A549 (cell line): ENCODE data around the gene MYO5C. TPM values are rescaled to one million over a fixed set of nuclear protein-coding genes. Genes with fewer than 3 reads are reported as not detected.

ENCODE experiments used
- ATAC-seq, 2 experiments: fragments of 200-7000 bp in 1 of 2; fragments of >200 bp in 1 of 2; cut with Nextera tagmentation in 1 of 2; cut with Tn5 transposase in 1 of 2; 3 replicates each; pipeline versions ENCODE4 v1.8.0 to v1.9.1; 2018 to 2020; ENCODE audit warnings: mild to moderate bottlenecking in 1 of 2, moderate library complexity in 1 of 2
- CTCF ChIA-PET: fragments of 300-600 bp; sonication (Branson Sonifier 250); formaldehyde crosslinking; extraction: SDS; loops from one replicate; lab custom pipeline; 2021; ENCODE audit warnings: antibody characterized with exemption, inconsistent platforms; lab: Yijun Ruan, JAX
- POLR2A ChIA-PET: fragments of 350-600 bp; formaldehyde crosslinking; extraction: SDS; loops from one replicate; lab custom pipeline; 2021; ENCODE audit warnings: antibody characterized with exemption, inconsistent platforms; lab: Yijun Ruan, JAX
- DNase-seq, 2 experiments: peaks; one replicate each; pipeline versions ENCODE4 v3.0.0 to v3.0.0-alpha.2; 2011 to 2016; ENCODE audit warnings: low read depth in 1 of 2, low spot score in 1 of 2
- FAIRE-seq: peaks from 2 replicates; lab custom pipeline; 2011; peaks lifted over from hg19 to GRCh38; lab: Jason Lieb, UNC
- H3K27ac ChIP-seq, 2 experiments: fragments of >200 bp; sonication (Bioruptor Twin); formaldehyde crosslinking; 3 replicates each; pipeline ENCODE4 v1.5.1; 2016 to 2017
- H3K4me1 ChIP-seq: fragments of >200 bp; sonication (Bioruptor Twin); formaldehyde crosslinking; 3 replicates; pipeline ENCODE4 v1.6.1; 2016
- H3K4me2 ChIP-seq: fragments of >200 bp; sonication (Bioruptor Twin); formaldehyde crosslinking; 3 replicates; pipeline ENCODE4 v1.6.1; 2016
- H3K4me3 ChIP-seq: fragments of >200 bp; sonication (Bioruptor Twin); formaldehyde crosslinking; 3 replicates; pipeline ENCODE4 v1.5.1; 2016
- H3K9me3 ChIP-seq: fragments of >200 bp; sonication (Bioruptor Twin); formaldehyde crosslinking; 3 replicates; pipeline ENCODE4 v1.6.1; 2016
- ATOH8 ChIP-seq: fragments of 250-450 bp; sonication (Bioruptor Pico); IDR thresholded peaks from 2 replicates; pipeline ENCODE4 v1.5.0; 2020; ENCODE audit warnings: low read depth, mild to moderate bottlenecking, moderate library complexity
- BCL3 ChIP-seq: fragments of >200 bp; sonication (Bioruptor Twin); formaldehyde crosslinking; IDR thresholded peaks from 3 replicates; pipeline ENCODE4 v1.6.1; 2016
- BHLHE40 ChIP-seq: IDR thresholded peaks from 2 replicates; pipeline ENCODE4 v1.6.1; 2012; ENCODE audit warnings: low read depth, low read length, inconsistent platforms
- CBX2 ChIP-seq: fragments of 200-600 bp; sonication (generic); IDR thresholded peaks from 2 replicates; pipeline ENCODE4 v1.6.1; 2016; ENCODE audit warnings: low read depth, mild to moderate bottlenecking, borderline replicate concordance
- CBX8 ChIP-seq: fragments of 200-600 bp; sonication (generic); IDR thresholded peaks from 2 replicates; pipeline ENCODE4 v1.6.1; 2016
- CEBPB ChIP-seq, 2 experiments: fragments of >200 bp in 1 of 2; sonication (Bioruptor Twin) in 1 of 2; formaldehyde crosslinking in 1 of 2; IDR thresholded peaks; 2 replicates each; pipeline ENCODE4 v1.6.1; 2012 to 2016
- CHD2 ChIP-seq: fragments of 150-350 bp; IDR thresholded peaks from 2 replicates; pipeline ENCODE4 v1.6.1; 2014; ENCODE audit warnings: low read length; ENCODE audit not compliant: partially characterized antibody
- E2F6 ChIP-seq: IDR thresholded peaks from 2 replicates; pipeline ENCODE4 v1.6.1; 2012; ENCODE audit warnings: low read depth, borderline replicate concordance
- EHF ChIP-seq: fragments of 250-450 bp; sonication (Bioruptor Pico); IDR thresholded peaks from 2 replicates; pipeline ENCODE4 v1.5.0; 2020; ENCODE audit warnings: mild to moderate bottlenecking
- ELK1 ChIP-seq: fragments of 150-350 bp; IDR thresholded peaks from 2 replicates; pipeline ENCODE4 v1.6.1; 2014; ENCODE audit warnings: low read depth, mild to moderate bottlenecking, low read length
- EP300 ChIP-seq, 2 experiments: fragments of >200 bp; sonication (Bioruptor Twin); formaldehyde crosslinking; IDR thresholded peaks; 2 replicates in 1 of 2; 3 replicates in 1 of 2; pipeline ENCODE4 v1.6.1; 2016 to 2017
- FOSB ChIP-seq: fragments of 250-450 bp; sonication (Bioruptor Pico); IDR thresholded peaks from 2 replicates; pipeline ENCODE4 v1.5.0; 2020; ENCODE audit warnings: mild to moderate bottlenecking, moderate library complexity
- FOSL2 ChIP-seq, 2 experiments: fragments of 450-650 bp in 1 of 2; fragments of >200 bp in 1 of 2; sonication (Bioruptor Twin) in 1 of 2; formaldehyde crosslinking; IDR thresholded peaks; 2 replicates each; pipeline versions ENCODE4 v1.5.0 to v1.6.1; 2016 to 2020; ENCODE audit warnings: mild to moderate bottlenecking in 1 of 2, moderate library complexity in 1 of 2
- GATA3 ChIP-seq: IDR thresholded peaks from 2 replicates; pipeline ENCODE4 v1.6.1; 2012; ENCODE audit warnings: borderline replicate concordance
- JUN ChIP-seq, 2 experiments: fragments of >200 bp; sonication (Bioruptor Twin); formaldehyde crosslinking; IDR thresholded peaks; 2 replicates in 1 of 2; 3 replicates in 1 of 2; pipeline ENCODE4 v1.6.1; 2016 to 2017
- PBX3 ChIP-seq: IDR thresholded peaks from 2 replicates; pipeline ENCODE4 v1.6.1; 2012
- RAD21 ChIP-seq, 2 experiments: fragments of >200 bp in 1 of 2; sonication (Bioruptor Twin) in 1 of 2; formaldehyde crosslinking in 1 of 2; IDR thresholded peaks in 1 of 2; conservative IDR thresholded peaks in 1 of 2; 2 replicates in 1 of 2; 3 replicates in 1 of 2; pipeline ENCODE4 v1.6.1; 2012 to 2018; ENCODE audit warnings: inconsistent platforms in 1 of 2
- RFX5 ChIP-seq: fragments of 450-650 bp; IDR thresholded peaks from 2 replicates; pipeline ENCODE4 v1.7.1; 2014; ENCODE audit warnings: antibody characterized with exemption, mild to moderate bottlenecking, moderate library complexity
- TP53 ChIP-seq: fragments of 250-450 bp; sonication (Bioruptor Pico); IDR thresholded peaks from 2 replicates; pipeline ENCODE4 v1.5.0; 2021; ENCODE audit warnings: mild to moderate bottlenecking, moderate library complexity
- USF2 ChIP-seq: fragments of 450-650 bp; IDR thresholded peaks from 2 replicates; pipeline ENCODE4 v1.6.1; 2014; ENCODE audit warnings: antibody characterized with exemption
- ZFP36 ChIP-seq: fragments of 450-650 bp; IDR thresholded peaks from 2 replicates; pipeline ENCODE4 v1.6.1; 2014; ENCODE audit warnings: borderline replicate concordance; ENCODE audit not compliant: partially characterized antibody
- ZNF302 ChIP-seq: fragments of 250-450 bp; sonication (Bioruptor Pico); IDR thresholded peaks from 2 replicates; pipeline ENCODE4 v1.9.0; 2021; ENCODE audit warnings: inconsistent platforms, mild to moderate bottlenecking, moderate library complexity
- ZSCAN20 ChIP-seq: fragments of 250-450 bp; sonication (Bioruptor Pico); IDR thresholded peaks from 2 replicates; pipeline ENCODE4 v1.8.0; 2022; ENCODE audit warnings: mild to moderate bottlenecking, moderate library complexity
- WGBS: methylation state at CpG from one replicate; pipeline ENCODE4 v1.1.6; 2017; ENCODE audit errors: missing lambda C conversion rate; 5-methylcytosine and 5-hydroxymethylcytosine counted together
- polyA plus RNA-seq, 4 experiments: library from polyadenylated mRNA; depleted of rRNA in 3 of 4; stranded (reverse); fragments of >200 nt; fragmentation: RNase III in 1 of 4; extraction: RNeasy Plus Mini Kit Qiagen cat#74134 plus additional on column Dnase treatment in 1 of 4; gene quantifications; 2 replicates in 3 of 4; 3 replicates in 1 of 4; pipeline ENCODE4 v1.2.3, GENCODE V29; 2011 to 2017

Gene MYO5C
- polyA plus RNA-seq, 2 of the 4 experiments (the other 2 are of a cell fraction) = 6.2 to 27.6 TPM

GRCh38 chr15:52291204-52291603 lies 4.4 kb downstream of the MYO5C start:
- FAIRE-seq (no peak), DNase-seq (no peak), ATAC-seq (no peak)
- peaks cover 59% of the 10 kb centered on the region for H3K4me1 ChIP-seq
- 83% methylated on average over 4 of the region's 4 CpGs for WGBS
- no peaks in the 10 kb centered on the region for H3K9me3 ChIP-seq
- H3K4me2 ChIP-seq = no peak overlapping the region
- POLR2A ChIA-PET = no interaction called here
- CTCF ChIA-PET = interaction anchor here (1.6 kb wide), 1 partner anchor 35 kb away, joined by 9 read pairs; no protein-coding TSS in a partner anchor
- TF ChIP-seq ZNF302 (CRISPR knock-in tag) (no peak), BHLHE40 (no peak), ZSCAN20 (CRISPR knock-in tag) (no peak), FOSL2 (IDR thresholded peaks at IDR 0.05) (no peak), FOSL2 (CRISPR knock-in tag; IDR thresholded peaks at IDR 0.05) (no peak), RFX5 (no peak), EP300 (IDR thresholded peaks at IDR 0.05) (no peak), CBX8 (no peak), ELK1 (no peak), BCL3 (no peak), CBX2 (no peak), PBX3 (no peak)
- H3K4me3 ChIP-seq = no peak overlapping the region
- H3K27ac ChIP-seq = peak overlapping the region in 1 of 2 experiments; percentile 20; a peak in 1 of 6 replicates

GRCh38 chr15:52290800-52291199 lies 4.8 kb downstream of the MYO5C start:
- no peak for FAIRE-seq
- no peak for ATAC-seq
- peak overlapping the region in 1 of 2 experiments; percentile 20; a peak in 1 of 6 replicates for H3K27ac ChIP-seq
- CTCF ChIA-PET = interaction anchor here (0.7 to 1.6 kb wide), 2 partner anchors 34 to 40 kb away, joined by 4 to 9 read pairs; no protein-coding TSS in a partner anchor
- 90% methylated on average over 3 of the region's 3 CpGs for WGBS
- H3K9me3 ChIP-seq = no peaks in the 10 kb centered on the region
- DNase-seq = no peak
- no peak for TF ChIP-seq CHD2
- TF ChIP-seq ZNF302 (CRISPR knock-in tag) = no peak
- no peak for TF ChIP-seq EHF (CRISPR knock-in tag)
- TF ChIP-seq FOSB (CRISPR knock-in tag) = no peak
- no peak for TF ChIP-seq GATA3
- TF ChIP-seq CBX2 = no peak
- TF ChIP-seq, all 56 proteins: peak for 0
- POLR2A ChIA-PET = no interaction called here
- H3K4me2 ChIP-seq = no peak overlapping the region
- H3K4me3 ChIP-seq = no peak overlapping the region
- peaks cover 56% of the 10 kb centered on the region for H3K4me1 ChIP-seq

GRCh38 chr15:52290329-52290728 lies 5.3 kb downstream of the MYO5C start:
- Histone ChIP-seq H3K27ac (peak overlapping the region; percentile 87 to 93; a peak in 5 of 6 replicates), H3K4me2 (peak overlapping the region; percentile 89), H3K9me3 (no peaks in the 10 kb centered on the region), H3K4me1 (peaks cover 56% of the 10 kb centered on the region), H3K4me3 (no peak overlapping the region)
- ATAC-seq (no peak), DNase-seq (no peak), FAIRE-seq (no peak)
- POLR2A ChIA-PET = no interaction called here
- WGBS = 59% methylated on average over 4 of the region's 4 CpGs
- CTCF ChIA-PET = interaction anchor here (0.7 to 1.6 kb wide), 3 partner anchors 34 to 107 kb away, joined by 3 to 9 read pairs (median 4); no protein-coding TSS in a partner anchor
- TF ChIP-seq RFX5 = no peak
- no peak for TF ChIP-seq CEBPB (IDR thresholded peaks at IDR 0.05)
- TF ChIP-seq JUN (IDR thresholded peaks at IDR 0.05) = no peak
- no peak for TF ChIP-seq E2F6
- TF ChIP-seq ZNF302 (CRISPR knock-in tag) = no peak
- TF ChIP-seq ZFP36 = no peak
- no peak for TF ChIP-seq ATOH8
- TF ChIP-seq RAD21 (conservative IDR thresholded peaks at IDR 0.05 in 1 of 2, IDR thresholded peaks at IDR 0.05 in 1 of 2) = no peak
- no peak for TF ChIP-seq TP53 (CRISPR knock-in tag)
- no peak for TF ChIP-seq USF2
